Nephron progenitor cell (in vitro differentiated cells): Measurements from ENCODE around the gene HNRNPAB.

Experiments used
- DNase-seq: peaks from one replicate; pipeline ENCODE4 v3.0.0; 2021
- H3K27ac Mint-ChIP-seq: 2 replicates; pipeline ENCODE4 v1.8.0; 2021; ENCODE audit warnings: mild to moderate bottlenecking, moderate library complexity, mixed read lengths
- H3K27me3 Mint-ChIP-seq: 2 replicates; pipeline ENCODE4 v1.8.0; 2021; ENCODE audit warnings: mild to moderate bottlenecking, low read depth, mixed read lengths; ENCODE audit not compliant: poor library complexity
- H3K36me3 Mint-ChIP-seq: 2 replicates; pipeline ENCODE4 v1.8.0; 2021; ENCODE audit warnings: low read depth, mixed read lengths
- H3K4me1 Mint-ChIP-seq: 2 replicates; pipeline ENCODE4 v1.8.0; 2021; ENCODE audit warnings: mixed read lengths
- H3K4me3 Mint-ChIP-seq: 2 replicates; pipeline ENCODE4 v1.8.0; 2021; ENCODE audit warnings: mild to moderate bottlenecking, moderate library complexity, mixed read lengths
- H3K9me3 Mint-ChIP-seq: 2 replicates; pipeline ENCODE4 v1.8.0; 2021; ENCODE audit warnings: mild to moderate bottlenecking, moderate library complexity, mixed read lengths
- CTCF ChIP-seq: fragments of 200-600 bp; sonication (generic); IDR thresholded peaks from 2 replicates; pipeline ENCODE4 v1.5.0; 2021; ENCODE audit warnings: antibody characterized with exemption

Gene HNRNPAB

GRCh38 chr5:178204182-178204934 lies at the start of gene HNRNPAB:
Gene HNRNPAB, plus strand, starts transcription at chr5:178204533. Its CDS starts 305 bp downstream, at chr5:178204838.
- Mint-ChIP-seq H3K27ac (peak within 1 kb of the TSS; percentile 98), H3K4me3 (peak within 1 kb of the TSS; percentile 96), H3K4me1 (peaks cover 36% of the 10 kb centered on the region), H3K9me3 (no peaks in the 10 kb centered on the region), H3K27me3 (peaks cover 3% of the 10 kb centered on the region), H3K36me3 (peaks cover 41% of the 10 kb centered on the region)
- no peak for TF ChIP-seq CTCF
- DNase-seq, result peak; percentile 95

GRCh38 chr5:178155065-178155464 lies 49.3 kb upstream of the HNRNPAB start:
- DNase-seq, result no peak
- Mint-ChIP-seq H3K4me1 (peaks cover 22% of the 10 kb centered on the region), H3K4me3 (no peak overlapping the region), H3K9me3 (no peaks in the 10 kb centered on the region), H3K36me3 (peaks cover 12% of the 10 kb centered on the region), H3K27me3 (peaks cover 3% of the 10 kb centered on the region), H3K27ac (no peak overlapping the region)
- no peak for TF ChIP-seq CTCF

GRCh38 chr5:178160176-178160575 lies 44.2 kb upstream of the HNRNPAB start:
- TF ChIP-seq CTCF, result no peak
- Mint-ChIP-seq H3K27ac (no peak overlapping the region), H3K36me3 (no peaks in the 10 kb centered on the region), H3K4me3 (no peak overlapping the region), H3K4me1 (peaks cover 6% of the 10 kb centered on the region), H3K27me3 (peaks cover 34% of the 10 kb centered on the region), H3K9me3 (no peaks in the 10 kb centered on the region)
- no peak for DNase-seq

GRCh38 chr5:178162481-178162880 lies 41.9 kb upstream of the HNRNPAB start:
- DNase-seq, result no peak
- H3K4me1 Mint-ChIP-seq, result peaks cover 6% of the 10 kb centered on the region
- no peak overlapping the region for H3K27ac Mint-ChIP-seq
- no peak for TF ChIP-seq CTCF
- no peak overlapping the region for H3K4me3 Mint-ChIP-seq
- H3K9me3 Mint-ChIP-seq, result no peaks in the 10 kb centered on the region
- peaks cover 34% of the 10 kb centered on the region for H3K27me3 Mint-ChIP-seq
- no peaks in the 10 kb centered on the region for H3K36me3 Mint-ChIP-seq

- Mint-ChIP-seq H3K27ac (no peak overlapping the region), H3K4me3 (peak overlapping the region; percentile 52), H3K9me3 (no peaks in the 10 kb centered on the region), H3K36me3 (no peaks in the 10 kb centered on the region), H3K4me1 (peaks cover 6% of the 10 kb centered on the region), H3K27me3 (peaks cover 40% of the 10 kb centered on the region)
- peak; percentile 96 for DNase-seq
- TF ChIP-seq CTCF, result peak; percentile 98
Observed at GRCh38 chr5:178163772-178164735, 40.3 kb upstream of the HNRNPAB start.
